Spleen (tissue), 7 donors: ENCODE data around the gene HSPB1.
"Not testable (repeated sequence)": the region's sequence is repeated elsewhere in the genome, so short reads cannot be mapped to it uniquely, and the experiment has no call there.

ENCODE experiments used
- POLR2A ChIP-seq, 3 donors: fragments of 450-650 bp; IDR thresholded peaks; one replicate each; pipeline ENCODE4 v1.5.1; 2017; ENCODE audit warnings: antibody characterized with exemption in 3 of 3, mild to moderate bottlenecking in 1 of 3
- TF ChIP-seq, protein P1 (sequence below), 11 experiments: fragments of 200-600 bp in 7 of 11; fragments of 450-650 bp in 4 of 11; sonication (generic) in 4 of 11; IDR thresholded peaks in 8 of 11; conservative IDR thresholded peaks in 3 of 11; 1 replicate in 7 of 11; 2 replicates in 4 of 11; pipeline versions ENCODE4 v1.4.0 to v1.8.0; 2016 to 2021; ENCODE audit warnings: antibody characterized with exemption in 11 of 11, inconsistent platforms in 4 of 11, mild to moderate bottlenecking in 1 of 11
- donor health status: DM: no; HTN: no; CAD: no; lungs with moderate emphysema.
- donor health status: DM: no; HTN: no; CAD: no.
- donor health status: DM: no; HTN: no; CAD: no.

DNA sequence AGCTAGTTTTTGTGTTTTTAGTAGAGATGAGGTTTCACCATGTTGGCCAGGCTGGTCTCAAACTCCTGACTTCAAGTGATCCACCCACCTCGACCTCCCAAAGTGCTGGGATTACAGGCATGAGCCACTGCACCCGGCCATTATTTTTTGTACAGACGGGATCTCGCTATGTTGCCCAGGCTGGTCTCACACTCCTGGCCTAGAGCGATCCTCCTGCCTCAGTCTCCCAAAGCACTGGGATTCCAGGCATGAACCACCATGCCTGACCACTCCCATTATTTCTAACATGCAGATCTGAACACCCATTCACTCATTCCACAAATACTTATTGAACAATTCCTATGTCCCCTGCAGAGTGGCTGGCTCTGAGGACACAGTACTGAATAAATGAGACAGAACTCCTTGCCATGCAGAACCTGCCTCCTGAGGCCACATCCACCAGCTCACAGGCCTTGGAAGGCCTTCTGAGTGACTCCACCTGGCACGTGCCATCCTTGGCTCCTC lies 11.6 kb upstream of the HSPB1 start:
- not testable (repeated sequence) for TF ChIP-seq POLR2A (IDR thresholded peaks at IDR 0.05)
- TF ChIP-seq, protein P1, sequence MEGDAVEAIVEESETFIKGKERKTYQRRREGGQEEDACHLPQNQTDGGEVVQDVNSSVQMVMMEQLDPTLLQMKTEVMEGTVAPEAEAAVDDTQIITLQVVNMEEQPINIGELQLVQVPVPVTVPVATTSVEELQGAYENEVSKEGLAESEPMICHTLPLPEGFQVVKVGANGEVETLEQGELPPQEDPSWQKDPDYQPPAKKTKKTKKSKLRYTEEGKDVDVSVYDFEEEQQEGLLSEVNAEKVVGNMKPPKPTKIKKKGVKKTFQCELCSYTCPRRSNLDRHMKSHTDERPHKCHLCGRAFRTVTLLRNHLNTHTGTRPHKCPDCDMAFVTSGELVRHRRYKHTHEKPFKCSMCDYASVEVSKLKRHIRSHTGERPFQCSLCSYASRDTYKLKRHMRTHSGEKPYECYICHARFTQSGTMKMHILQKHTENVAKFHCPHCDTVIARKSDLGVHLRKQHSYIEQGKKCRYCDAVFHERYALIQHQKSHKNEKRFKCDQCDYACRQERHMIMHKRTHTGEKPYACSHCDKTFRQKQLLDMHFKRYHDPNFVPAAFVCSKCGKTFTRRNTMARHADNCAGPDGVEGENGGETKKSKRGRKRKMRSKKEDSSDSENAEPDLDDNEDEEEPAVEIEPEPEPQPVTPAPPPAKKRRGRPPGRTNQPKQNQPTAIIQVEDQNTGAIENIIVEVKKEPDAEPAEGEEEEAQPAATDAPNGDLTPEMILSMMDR (IDR thresholded peaks at IDR 0.05 in 8 of 11, conservative IDR thresholded peaks at IDR 0.05 in 3 of 11) = not testable (repeated sequence)
